ENCODE measurements around the gene IL36B. TPM values are rescaled to one million over a fixed set of nuclear protein-coding genes. Genes with fewer than 3 reads are reported as not detected.
A peak's percentile ranks its signal among the peaks of the same experiment; 100 is the strongest.

Gene IL36B
- total and polyA plus RNA-seq, 9 of the 15 experiments (the other 6 are each of a cell fraction or from before 2014, with no cell fraction given), result not detected

DNA sequence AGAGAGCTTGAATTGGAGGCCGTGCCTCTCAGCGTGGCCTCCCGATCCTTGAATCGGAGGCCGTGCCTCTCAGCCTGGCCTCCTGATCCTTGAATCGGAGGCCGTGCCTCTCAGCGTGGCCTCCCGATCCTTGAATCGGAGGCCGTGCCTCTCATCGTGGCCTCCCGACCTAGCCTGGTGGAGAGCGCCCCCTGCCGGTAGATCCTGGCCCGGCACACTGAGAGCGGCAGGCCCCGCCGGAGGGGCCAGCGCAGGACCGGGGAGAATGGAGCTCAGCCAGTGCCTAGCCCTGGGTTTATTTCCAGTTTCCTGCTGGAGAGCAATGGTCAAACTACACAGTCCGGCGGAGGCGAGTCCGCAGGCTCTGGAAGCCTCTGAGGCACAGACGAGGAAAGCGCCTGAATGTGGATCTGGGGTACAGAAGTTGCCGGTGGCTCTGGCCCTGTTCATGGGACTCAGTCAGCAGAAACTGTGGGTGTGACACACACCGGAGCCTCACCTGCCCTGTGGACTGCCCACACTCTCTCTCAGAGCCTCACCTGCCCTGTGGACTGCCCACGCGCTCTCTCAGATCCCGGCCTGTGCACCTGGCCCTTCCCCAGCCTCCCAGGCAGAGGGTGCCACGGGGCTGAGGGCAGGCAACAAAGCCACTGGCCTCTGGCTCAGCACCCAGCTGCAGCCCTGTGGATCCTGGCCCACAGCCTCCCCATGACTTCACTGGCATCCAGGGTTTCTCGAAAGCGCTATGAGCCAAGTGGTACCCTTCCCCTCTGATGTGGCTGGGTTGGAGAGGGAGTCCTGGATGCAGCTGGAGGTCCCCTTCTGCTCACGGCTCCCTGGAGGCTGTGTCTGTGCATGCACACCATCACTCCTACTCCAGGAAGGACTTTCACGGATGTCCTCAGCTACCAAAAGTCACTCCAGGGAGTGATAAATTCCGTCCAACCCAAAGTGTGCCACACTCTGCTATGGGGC is 1.5 kb downstream of the IL36B start (continued):
- TF ChIP-seq CBX3 (IDR thresholded peaks at IDR 0.05; ENCODE audit: borderline replicate concordance in 1 of 2, low read length in 2 of 2) (peak in 1 of 2 experiments; percentile 94; a peak in 2 of 3 replicates), LCOR (CRISPR knock-in tag; IDR thresholded peaks at IDR 0.05) (no peak), ZNF184 (CRISPR knock-in tag; IDR thresholded peaks at IDR 0.05) (no peak), POLR2H (tag; IDR thresholded peaks at IDR 0.05; ENCODE audit: low read depth) (no peak), ZNF232 (CRISPR knock-in tag; IDR thresholded peaks at IDR 0.05) (no peak), ZNF384 (IDR thresholded peaks at IDR 0.05; ENCODE audit: low read depth, low read length) (no peak), ZNF76 (CRISPR knock-in tag; IDR thresholded peaks at IDR 0.05; ENCODE audit: borderline replicate concordance) (no peak), POLR2AphosphoS5 (IDR thresholded peaks at IDR 0.05; ENCODE audit: control insufficient read depth, insufficient read depth, low read depth, low read length) (no peak), FIP1L1 (IDR thresholded peaks at IDR 0.05; ENCODE audit: low read depth, low read length, poor library complexity, severe bottlenecking) (no peak), RBM39 (optimal IDR thresholded peaks at IDR 0.05; ENCODE audit: low read depth, low read length) (peak; percentile 56), NFXL1 (CRISPR knock-in tag; IDR thresholded peaks at IDR 0.05) (no peak), ADNP (tag; IDR thresholded peaks at IDR 0.05) (0 out of 2 replicates have a peak, but pooled peaks have one; percentile 54), ZNF239 (CRISPR knock-in tag; IDR thresholded peaks at IDR 0.05) (no peak), ZFP30 (CRISPR knock-in tag; IDR thresholded peaks at IDR 0.05; ENCODE audit: borderline replicate concordance) (no peak), PYGO2 (tag; IDR thresholded peaks at IDR 0.05) (no peak), NR2C2 (CRISPR knock-in tag; IDR thresholded peaks at IDR 0.05) (no peak), NR2C2 (tag; IDR thresholded peaks at IDR 0.05) (no peak), MCM7 (IDR thresholded peaks at IDR 0.05) (no peak), NRF1 (conservative IDR thresholded peaks at IDR 0.05 in 1 of 2, IDR thresholded peaks at IDR 0.05 in 1 of 2) (no peak)
- TF ChIP-seq, protein P1, sequence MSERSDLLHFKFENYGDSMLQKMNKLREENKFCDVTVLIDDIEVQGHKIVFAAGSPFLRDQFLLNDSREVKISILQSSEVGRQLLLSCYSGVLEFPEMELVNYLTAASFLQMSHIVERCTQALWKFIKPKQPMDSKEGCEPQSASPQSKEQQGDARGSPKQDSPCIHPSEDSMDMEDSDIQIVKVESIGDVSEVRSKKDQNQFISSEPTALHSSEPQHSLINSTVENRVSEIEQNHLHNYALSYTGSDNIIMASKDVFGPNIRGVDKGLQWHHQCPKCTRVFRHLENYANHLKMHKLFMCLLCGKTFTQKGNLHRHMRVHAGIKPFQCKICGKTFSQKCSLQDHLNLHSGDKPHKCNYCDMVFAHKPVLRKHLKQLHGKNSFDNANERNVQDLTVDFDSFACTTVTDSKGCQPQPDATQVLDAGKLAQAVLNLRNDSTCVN (CRISPR knock-in tag; IDR thresholded peaks at IDR 0.05), result no peak
- TF ChIP-seq, protein P2, sequence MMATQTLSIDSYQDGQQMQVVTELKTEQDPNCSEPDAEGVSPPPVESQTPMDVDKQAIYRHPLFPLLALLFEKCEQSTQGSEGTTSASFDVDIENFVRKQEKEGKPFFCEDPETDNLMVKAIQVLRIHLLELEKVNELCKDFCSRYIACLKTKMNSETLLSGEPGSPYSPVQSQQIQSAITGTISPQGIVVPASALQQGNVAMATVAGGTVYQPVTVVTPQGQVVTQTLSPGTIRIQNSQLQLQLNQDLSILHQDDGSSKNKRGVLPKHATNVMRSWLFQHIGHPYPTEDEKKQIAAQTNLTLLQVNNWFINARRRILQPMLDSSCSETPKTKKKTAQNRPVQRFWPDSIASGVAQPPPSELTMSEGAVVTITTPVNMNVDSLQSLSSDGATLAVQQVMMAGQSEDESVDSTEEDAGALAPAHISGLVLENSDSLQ (IDR thresholded peaks at IDR 0.05), result no peak
- TF ChIP-seq, protein P3, sequence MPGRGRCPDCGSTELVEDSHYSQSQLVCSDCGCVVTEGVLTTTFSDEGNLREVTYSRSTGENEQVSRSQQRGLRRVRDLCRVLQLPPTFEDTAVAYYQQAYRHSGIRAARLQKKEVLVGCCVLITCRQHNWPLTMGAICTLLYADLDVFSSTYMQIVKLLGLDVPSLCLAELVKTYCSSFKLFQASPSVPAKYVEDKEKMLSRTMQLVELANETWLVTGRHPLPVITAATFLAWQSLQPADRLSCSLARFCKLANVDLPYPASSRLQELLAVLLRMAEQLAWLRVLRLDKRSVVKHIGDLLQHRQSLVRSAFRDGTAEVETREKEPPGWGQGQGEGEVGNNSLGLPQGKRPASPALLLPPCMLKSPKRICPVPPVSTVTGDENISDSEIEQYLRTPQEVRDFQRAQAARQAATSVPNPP (IDR thresholded peaks at IDR 0.05; ENCODE audit: borderline replicate concordance, insufficient read depth, insufficient read length), result no peak
- TF ChIP-seq, protein P4, sequence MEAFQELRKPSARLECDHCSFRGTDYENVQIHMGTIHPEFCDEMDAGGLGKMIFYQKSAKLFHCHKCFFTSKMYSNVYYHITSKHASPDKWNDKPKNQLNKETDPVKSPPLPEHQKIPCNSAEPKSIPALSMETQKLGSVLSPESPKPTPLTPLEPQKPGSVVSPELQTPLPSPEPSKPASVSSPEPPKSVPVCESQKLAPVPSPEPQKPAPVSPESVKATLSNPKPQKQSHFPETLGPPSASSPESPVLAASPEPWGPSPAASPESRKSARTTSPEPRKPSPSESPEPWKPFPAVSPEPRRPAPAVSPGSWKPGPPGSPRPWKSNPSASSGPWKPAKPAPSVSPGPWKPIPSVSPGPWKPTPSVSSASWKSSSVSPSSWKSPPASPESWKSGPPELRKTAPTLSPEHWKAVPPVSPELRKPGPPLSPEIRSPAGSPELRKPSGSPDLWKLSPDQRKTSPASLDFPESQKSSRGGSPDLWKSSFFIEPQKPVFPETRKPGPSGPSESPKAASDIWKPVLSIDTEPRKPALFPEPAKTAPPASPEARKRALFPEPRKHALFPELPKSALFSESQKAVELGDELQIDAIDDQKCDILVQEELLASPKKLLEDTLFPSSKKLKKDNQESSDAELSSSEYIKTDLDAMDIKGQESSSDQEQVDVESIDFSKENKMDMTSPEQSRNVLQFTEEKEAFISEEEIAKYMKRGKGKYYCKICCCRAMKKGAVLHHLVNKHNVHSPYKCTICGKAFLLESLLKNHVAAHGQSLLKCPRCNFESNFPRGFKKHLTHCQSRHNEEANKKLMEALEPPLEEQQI (IDR thresholded peaks at IDR 0.05), result peak; percentile 99
